Activated CD8-positive, alpha-beta memory T cell treated with anti-CD3 and anti-CD28 coated beads for 36 hours (primary cell): ENCODE results near the gene ANXA6. TPM values are rescaled to one million over a fixed set of nuclear protein-coding genes. Genes with fewer than 3 reads are reported as not detected.

Source experiments
- CTCF ChIA-PET: fragments of 350-600 bp; sonication (Branson Sonifier 250); formaldehyde crosslinking; loops from one replicate; lab custom pipeline; 2021; ENCODE audit warnings: antibody characterized with exemption; lab: Charles Lee
- POLR2A ChIA-PET: fragments of 350-600 bp; sonication (Branson Sonifier 250); formaldehyde crosslinking; loops from one replicate; lab custom pipeline; 2021; ENCODE audit warnings: antibody characterized with exemption; lab: Charles Lee
- total RNA-seq, 2 experiments: library from RNA; stranded (reverse); gene quantifications; one replicate each; pipeline ENCODE4 v1.2.3, GENCODE V29; 2021

ANXA6 gene
- total RNA-seq, 2 experiments from 2014 or later: 480 to 490 TPM

- ChIA-PET CTCF (interaction anchor here (0.7 to 1.8 kb wide), 2 partner anchors 17 to 30 kb away, joined by 3 to 4 read pairs; no protein-coding TSS in a partner anchor), POLR2A (no interaction called here)
Measured at GRCh38 chr5:151085517-151086041, 72.0 kb downstream of the ANXA6 start.

- CTCF ChIA-PET: interaction anchor here (0.6 to 2.0 kb wide), 2 partner anchors 31 to 158 kb away, joined by 4 to 6 read pairs; no protein-coding TSS in a partner anchor
- POLR2A ChIA-PET: interaction anchor here (1.1 to 1.4 kb wide), 2 partner anchors 11 to 14 kb away, joined by 3 read pairs; no protein-coding TSS in a partner anchor
Measured at GRCh38 chr5:151084363-151084762, 73.2 kb downstream of the ANXA6 start.

- POLR2A ChIA-PET: interaction anchor here (0.5 to 1.4 kb wide), 5 partner anchors 12 to 117 kb away, joined by 3 to 4 read pairs (median 3); no protein-coding TSS in a partner anchor
Measured at GRCh38 chr5:151083081-151083676, 74.4 kb downstream of the ANXA6 start.

GRCh38 chr5:151082282-151082902, 75.2 kb downstream of the ANXA6 start:
- ChIA-PET POLR2A (interaction anchor here (0.5 to 2.9 kb wide), 4 partner anchors 13 to 110 kb away, joined by 3 to 10 read pairs (median 4); no protein-coding TSS in a partner anchor), CTCF (interaction anchor here (0.7 to 4.0 kb wide), 7 partner anchors 7 to 82 kb away, joined by 3 to 12 read pairs (median 5); no protein-coding TSS in a partner anchor)

More at GRCh38 chr5:151083081-151083676, 74.4 kb downstream of the ANXA6 start:
- CTCF ChIA-PET: interaction anchor here (0.7 to 3.0 kb wide), 6 partner anchors 11 to 109 kb away, joined by 3 to 11 read pairs (median 4); no protein-coding TSS in a partner anchor

- ChIA-PET CTCF (interaction anchor here (0.9 to 4.0 kb wide), 5 partner anchors 8 to 44 kb away, joined by 3 to 12 read pairs (median 11); no protein-coding TSS in a partner anchor), POLR2A (interaction anchor here (1.1 to 2.9 kb wide), 4 partner anchors 9 to 71 kb away, joined by 3 to 10 read pairs (median 5); no protein-coding TSS in a partner anchor)
Measured at GRCh38 chr5:151081431-151082281, 75.9 kb downstream of the ANXA6 start.

- ChIA-PET CTCF (interaction anchor here (1.2 to 4.0 kb wide), 5 partner anchors 9 to 61 kb away, joined by 4 to 12 read pairs (median 11); no protein-coding TSS in a partner anchor), POLR2A (interaction anchor here (0.5 to 2.9 kb wide), 10 partner anchors 10 to 701 kb away, joined by 3 to 12 read pairs (median 5); no protein-coding TSS in a partner anchor)
Measured at GRCh38 chr5:151080613-151081430, 76.8 kb downstream of the ANXA6 start, which contains the start of gene TNIP1. Gene TNIP1 (minus strand): TSS chr5:151081034. CDS start chr5:151065095, 15,939 bp downstream.

- ChIA-PET CTCF (interaction anchor here (0.7 to 4.0 kb wide), 5 partner anchors 9 to 62 kb away, joined by 3 to 12 read pairs (median 4); no protein-coding TSS in a partner anchor), POLR2A (interaction anchor here (0.6 to 2.9 kb wide), 9 partner anchors 11 to 140 kb away, joined by 3 to 12 read pairs (median 5); no protein-coding TSS in a partner anchor)
Measured at GRCh38 chr5:151079838-151080612, 77.6 kb downstream of the ANXA6 start.

- POLR2A ChIA-PET: interaction anchor here (0.6 to 2.2 kb wide), 10 partner anchors 9 to 139 kb away, joined by 3 to 10 read pairs (median 4); partner anchors contain the start of gene ANXA6
- CTCF ChIA-PET: interaction anchor here (0.7 to 4.1 kb wide), 12 partner anchors 10 to 74 kb away, joined by 3 to 14 read pairs (median 3); no protein-coding TSS in a partner anchor
Measured at GRCh38 chr5:151078490-151079262, 78.9 kb downstream of the ANXA6 start.

- CTCF ChIA-PET: interaction anchor here (0.9 to 4.1 kb wide), 8 partner anchors 9 to 75 kb away, joined by 3 to 14 read pairs (median 3); no protein-coding TSS in a partner anchor
- POLR2A ChIA-PET: interaction anchor here (0.6 to 2.2 kb wide), 6 partner anchors 9 to 79 kb away, joined by 4 to 10 read pairs (median 7); partner anchors contain the start of gene ANXA6
Measured at GRCh38 chr5:151077967-151078366, 79.6 kb downstream of the ANXA6 start.

- ChIA-PET POLR2A (interaction anchor here (0.6 to 2.2 kb wide), 3 partner anchors 8 to 113 kb away, joined by 7 to 10 read pairs (median 9); no protein-coding TSS in a partner anchor), CTCF (interaction anchor here (1.1 to 4.1 kb wide), 4 partner anchors 8 to 38 kb away, joined by 3 to 14 read pairs (median 6); no protein-coding TSS in a partner anchor)
Measured at GRCh38 chr5:151077419-151077818, 80.2 kb downstream of the ANXA6 start.

- POLR2A ChIA-PET: interaction anchor here (1.8 kb wide), 1 partner anchor 10 kb away, joined by 4 read pairs; no protein-coding TSS in a partner anchor
- CTCF ChIA-PET: interaction anchor here (0.9 to 4.1 kb wide), 3 partner anchors 25 to 74 kb away, joined by 3 to 14 read pairs (median 3); no protein-coding TSS in a partner anchor
Measured at GRCh38 chr5:151076616-151077015, 81.0 kb downstream of the ANXA6 start.

- CTCF ChIA-PET: interaction anchor here (0.9 to 4.1 kb wide), 3 partner anchors 24 to 75 kb away, joined by 3 to 14 read pairs (median 3); no protein-coding TSS in a partner anchor
- POLR2A ChIA-PET: interaction anchor here (1.8 kb wide), 1 partner anchor 10 kb away, joined by 4 read pairs; no protein-coding TSS in a partner anchor
Measured at GRCh38 chr5:151075698-151076331, 81.8 kb downstream of the ANXA6 start.

GRCh38 chr5:151074557-151074956, 83.0 kb downstream of the ANXA6 start:
- ChIA-PET CTCF (interaction anchor here (1.3 kb wide), 1 partner anchor 41 kb away, joined by 3 read pairs; no protein-coding TSS in a partner anchor), POLR2A (no interaction called here)

GRCh38 chr5:151073280-151073679, 84.3 kb downstream of the ANXA6 start:
- ChIA-PET CTCF (interaction anchor here (0.7 to 2.0 kb wide), 2 partner anchors 10 to 371 kb away, joined by 3 to 4 read pairs; no protein-coding TSS in a partner anchor), POLR2A (interaction anchor here (0.6 kb wide), 1 partner anchor 11 kb away, joined by 4 read pairs; no protein-coding TSS in a partner anchor)
